Pancreas (tissue), 10 donors: Measurements from ENCODE around the gene PDCD4. TPM values are rescaled to one million over a fixed set of nuclear protein-coding genes. Genes with fewer than 3 reads are reported as not detected.
A peak's percentile ranks its signal among the peaks of the same experiment; 100 is the strongest.

ENCODE experiments used
- ATAC-seq, 4 donors: fragments of 200-7000 bp; cut with Tn5 transposase; one replicate each; pipeline versions ENCODE4 v1.8.0 to v1.9.1; 2020; ENCODE audit warnings: mild to moderate bottlenecking in 4 of 4, moderate library complexity in 4 of 4
- DNase-seq, 6 donors: peaks; one replicate each; pipeline ENCODE4 v3.0.0-alpha.2; 2020
- FAIRE-seq: peaks from 2 replicates; lab custom pipeline; 2012; peaks lifted over from hg19 to GRCh38; lab: Jason Lieb, UNC
- H3K27ac ChIP-seq, 4 donors: fragments of 200-600 bp; sonication (generic); 1 replicate in 3 of 4; 2 replicates in 1 of 4; pipeline versions ENCODE4 v1.5.0 to v1.8.0; 2020
- H3K27me3 ChIP-seq, 4 donors: fragments of 200-600 bp; one replicate each; pipeline ENCODE4 v1.8.0; 2021
- H3K36me3 ChIP-seq, 3 donors: fragments of 200-600 bp; sonication (generic) in 1 of 3; one replicate each; pipeline versions ENCODE4 v1.5.0 to v1.8.0; 2020 to 2021
- H3K4me1 ChIP-seq, 3 donors: fragments of 200-600 bp; one replicate each; pipeline ENCODE4 v1.8.0; 2021
- H3K4me3 ChIP-seq, 4 donors: fragments of 200-600 bp; sonication (generic) in 2 of 4; one replicate each; pipeline versions ENCODE4 v1.5.0 to v1.8.0; 2020 to 2021
- H3K9me3 ChIP-seq, 4 donors: fragments of 200-600 bp; one replicate each; pipeline ENCODE4 v1.8.0; 2021
- WGBS, 2 donors: extraction: QIAGEN DNeasy Blood & Tissue Kit; methylation state at CpG; one replicate each; pipeline ENCODE4 v1.1.7; 2013; 5-methylcytosine and 5-hydroxymethylcytosine counted together
- intact Hi-C, 3 donors: fragments of 100-400 bp; cut with DNase I; formaldehyde crosslinking; loops; one replicate each; pipeline versions ENCODE4 v1.11.1 to v1.14.2; 2022
- polyA plus RNA-seq, 2 donors: library from polyadenylated mRNA; stranded (reverse); fragments of 200-250 nt; gene quantifications; one replicate each; pipeline ENCODE4 v1.2.3, GENCODE V29; 2013
- total RNA-seq, 6 donors: library from RNA; stranded (reverse); fragmentation: NEBNext Ultra II Directional in 4 of 6; extraction: Animal tissue kit (Norgen Biotek cat#: 25700) in 4 of 6; gene quantifications; one replicate each; pipeline versions ENCODE4 v1.2.1 to v1.2.4, GENCODE V29; 2021 to 2023
- TF ChIP-seq, protein P1 (sequence below), 4 donors: fragments of 200-600 bp; sonication (generic) in 3 of 4; IDR thresholded peaks; one replicate each; pipeline versions ENCODE4 v1.5.0 to v1.8.0; 2021; ENCODE audit warnings: antibody characterized with exemption in 4 of 4
- donor health status: healthy with polysubstance abuse.
- donor health status: DM: no; HTN: no; CAD: no; lungs with moderate emphysema.
- donor health status: DM: no; HTN: no; CAD: no.
- donor health status: control.
- donor health status: control.
- donor health status: Bipolar disorder and iron deficiency.
- donor health status: DM: yes; HTN: yes; CAD: no.
- donor health status: DM: no; HTN: no; CAD: no.
- donor health status: DM: no; HTN: no; CAD: no.
- donor health status: DM: yes; HTN: yes; CAD: no.

PDCD4 gene
- total and polyA plus RNA-seq, 8 donors = 283 to 679 (median 458) TPM

GRCh38 chr10:110919349-110919931 is 47.7 kb downstream of the PDCD4 start, which contains the start of gene SHOC2:
Gene SHOC2, plus strand, starts transcription at chr10:110919604. Its CDS starts 44,755 bp downstream, at chr10:110964359.
- FAIRE-seq = no peak
- peak; percentile 91 to 100 (median 99) for DNase-seq
- peaks cover 11 to 65% (median 48%) of the 10 kb centered on the region in 3 donors for H3K4me1 ChIP-seq
- ATAC-seq = peak; percentile 33 to 56 (median 42)
- H3K27ac ChIP-seq = peak within 1 kb of the TSS; percentile 98 to 100 (median 99)
- no peaks in the 10 kb centered on the region for H3K27me3 ChIP-seq
- H3K36me3 ChIP-seq = no peaks in the 10 kb centered on the region
- intact Hi-C loops = no loop called here
- H3K9me3 ChIP-seq = no peaks in the 10 kb centered on the region
- TF ChIP-seq, protein P1, sequence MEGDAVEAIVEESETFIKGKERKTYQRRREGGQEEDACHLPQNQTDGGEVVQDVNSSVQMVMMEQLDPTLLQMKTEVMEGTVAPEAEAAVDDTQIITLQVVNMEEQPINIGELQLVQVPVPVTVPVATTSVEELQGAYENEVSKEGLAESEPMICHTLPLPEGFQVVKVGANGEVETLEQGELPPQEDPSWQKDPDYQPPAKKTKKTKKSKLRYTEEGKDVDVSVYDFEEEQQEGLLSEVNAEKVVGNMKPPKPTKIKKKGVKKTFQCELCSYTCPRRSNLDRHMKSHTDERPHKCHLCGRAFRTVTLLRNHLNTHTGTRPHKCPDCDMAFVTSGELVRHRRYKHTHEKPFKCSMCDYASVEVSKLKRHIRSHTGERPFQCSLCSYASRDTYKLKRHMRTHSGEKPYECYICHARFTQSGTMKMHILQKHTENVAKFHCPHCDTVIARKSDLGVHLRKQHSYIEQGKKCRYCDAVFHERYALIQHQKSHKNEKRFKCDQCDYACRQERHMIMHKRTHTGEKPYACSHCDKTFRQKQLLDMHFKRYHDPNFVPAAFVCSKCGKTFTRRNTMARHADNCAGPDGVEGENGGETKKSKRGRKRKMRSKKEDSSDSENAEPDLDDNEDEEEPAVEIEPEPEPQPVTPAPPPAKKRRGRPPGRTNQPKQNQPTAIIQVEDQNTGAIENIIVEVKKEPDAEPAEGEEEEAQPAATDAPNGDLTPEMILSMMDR (IDR thresholded peaks at IDR 0.05) = no peak
- WGBS, 2 donors = 0 to 1% methylated on average over 26 to 54 of the region's 61 CpGs
- peak within 1 kb of the TSS; percentile 47 to 76 (median 68) for H3K4me3 ChIP-seq

DNA sequence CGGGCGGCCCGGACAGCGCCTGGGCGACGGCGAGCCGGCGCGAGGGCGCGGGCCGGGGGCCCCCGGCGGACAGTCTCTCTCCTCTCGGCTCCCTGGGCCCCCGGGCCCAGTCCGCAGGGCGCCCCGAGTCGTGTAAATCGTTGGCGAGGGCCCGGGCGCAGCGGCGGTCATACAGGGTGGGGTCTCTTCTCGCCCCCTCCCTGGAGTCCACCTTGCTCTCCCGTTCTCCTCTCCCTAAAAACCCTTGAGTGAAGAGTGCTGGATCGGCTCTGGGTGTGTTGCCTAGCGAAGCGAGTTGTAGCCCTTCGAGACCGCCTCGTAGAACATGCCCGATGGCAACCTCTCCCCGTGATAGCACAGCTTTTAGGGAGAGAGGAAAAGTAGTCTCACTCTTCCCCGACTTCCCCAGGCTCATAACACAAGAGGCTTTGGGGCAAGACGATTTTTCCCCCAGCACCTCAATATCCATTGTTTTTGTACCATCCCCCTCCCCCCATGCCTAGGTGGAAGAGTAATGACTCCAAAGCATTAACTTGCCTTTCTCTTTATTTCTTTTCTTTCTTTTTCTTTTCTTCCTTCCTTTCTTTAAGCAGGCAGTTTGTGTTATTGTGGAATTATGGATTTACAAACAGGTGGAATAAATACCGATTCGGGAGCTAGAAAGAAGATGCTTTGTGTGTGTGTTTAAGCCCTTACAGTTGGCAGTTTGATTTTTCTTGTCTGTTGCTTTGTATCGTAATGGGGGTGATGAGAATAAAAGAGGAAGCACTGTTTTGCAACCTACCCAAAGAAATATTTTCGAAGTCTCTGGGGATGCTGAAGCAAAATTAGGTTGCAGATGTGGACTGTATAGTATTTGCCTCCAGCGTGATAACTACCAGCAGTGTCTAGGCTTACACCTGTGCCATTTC is 48.5 kb downstream of the PDCD4 start:
- Histone ChIP-seq H3K27ac (peak overlapping the region; percentile 46 to 93 (median 88)), H3K27me3 (no peaks in the 10 kb centered on the region), H3K4me1 (peaks cover 17 to 61% (median 45%) of the 10 kb centered on the region in 3 donors), H3K9me3 (no peaks in the 10 kb centered on the region), H3K36me3 (no peaks in the 10 kb centered on the region), H3K4me3 (peak overlapping the region; percentile 47 to 76 (median 64))
- TF ChIP-seq, protein P1 (IDR thresholded peaks at IDR 0.05) = no peak
- no peak for ATAC-seq
- FAIRE-seq = no peak
- intact Hi-C loops = no loop called here
- DNase-seq = peak; percentile 44 to 78 (median 62)
- 0 to 1% methylated on average over 22 to 44 of the region's 44 CpGs for WGBS, 2 donors

GRCh38 chr10:110923856-110924493 is 52.2 kb downstream of the PDCD4 start:
- Histone ChIP-seq H3K9me3 (no peaks in the 10 kb centered on the region), H3K4me1 (peaks cover 6 to 40% (median 20%) of the 10 kb centered on the region in 3 donors), H3K4me3 (no peak overlapping the region), H3K27ac (peak overlapping the region in 2 of 4 donors; percentile 1 to 59), H3K36me3 (no peaks in the 10 kb centered on the region), H3K27me3 (no peaks in the 10 kb centered on the region)
- TF ChIP-seq, protein P1 (IDR thresholded peaks at IDR 0.05) = no peak
- no peak for DNase-seq
- ATAC-seq = no peak
- intact Hi-C loops = no loop called here
- 12% methylated on average over 2 of the region's 2 CpGs for WGBS, 2 donors
- peak; percentile 47 for FAIRE-seq

DNA sequence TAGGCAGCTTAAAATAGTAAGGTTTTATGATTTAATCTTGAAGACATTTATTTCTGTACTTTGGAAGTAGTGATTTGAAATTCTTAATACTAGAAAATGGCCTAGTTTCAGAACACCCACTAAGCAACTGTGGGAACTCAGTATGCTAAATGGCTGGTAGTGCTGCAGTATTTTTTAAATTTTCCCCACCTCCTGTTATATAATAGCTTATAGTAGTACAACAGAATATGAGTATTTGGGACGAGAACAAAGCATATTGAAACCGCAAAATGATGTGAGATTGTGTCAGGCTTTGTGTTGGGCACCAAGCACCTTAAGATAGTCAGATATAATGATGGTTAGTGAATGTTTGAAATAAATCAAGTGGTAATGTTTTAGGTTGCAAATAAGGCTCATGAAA is 55.7 kb downstream of the PDCD4 start:
- H3K36me3 ChIP-seq = no peaks in the 10 kb centered on the region
- H3K9me3 ChIP-seq = no peaks in the 10 kb centered on the region
- intact Hi-C loops = no loop called here
- no peak overlapping the region for H3K4me3 ChIP-seq
- no peak overlapping the region for H3K27ac ChIP-seq
- TF ChIP-seq, protein P1 (IDR thresholded peaks at IDR 0.05) = no peak
- H3K27me3 ChIP-seq = no peaks in the 10 kb centered on the region
- no peak for ATAC-seq
- FAIRE-seq = no peak
- no peak for DNase-seq
- H3K4me1 ChIP-seq = peaks cover 15 to 42% (median 41%) of the 10 kb centered on the region in 3 donors
- 91 to 97% methylated on average over 2 of the region's 2 CpGs for WGBS, 2 donors
